ENCODE results near the gene TCF25. TPM values are rescaled to one million over a fixed set of nuclear protein-coding genes. Genes with fewer than 3 reads are reported as not detected.

TCF25 gene
- total RNA-seq, 2 donors from 2014 or later, result 74.2 to 258 TPM

- H3K4me1 ChIP-seq, result peaks cover 20% of the 10 kb centered on the region
These were observed 78.7 kb downstream of the TCF25 start for GRCh38 chr16:89952049-89952448.

GRCh38 chr16:89952551-89952950 is 79.2 kb downstream of the TCF25 start:
- intact Hi-C loops (cut with DNase I), result no loop called here
- H3K4me3 ChIP-seq, result no peak overlapping the region
- WGBS, 2 donors, result 89 to 90% methylated on average over 6 of the region's 6 CpGs
- no peak for ATAC-seq
- peaks cover 0 to 3% of the 10 kb centered on the region in 2 donors for H3K36me3 ChIP-seq (replicated peaks in 1 of 2; ENCODE audit: insufficient read depth in 1 of 2, low read depth in 2 of 2)
- H3K27ac ChIP-seq, result no peak overlapping the region
- H3K9me3 ChIP-seq, result no peaks in the 10 kb centered on the region
- no peak for DNase-seq
- peaks cover 19% of the 10 kb centered on the region for H3K4me1 ChIP-seq
- TF ChIP-seq CTCF (IDR thresholded peaks at IDR 0.05) (no peak), POLR2A (IDR thresholded peaks at IDR 0.05) (no peak)
- no peaks in the 10 kb centered on the region for H3K27me3 ChIP-seq

More at GRCh38 chr16:89952049-89952448, 78.7 kb downstream of the TCF25 start:
- H3K27me3 ChIP-seq, result no peaks in the 10 kb centered on the region
- H3K36me3 ChIP-seq (replicated peaks in 1 of 2; ENCODE audit: insufficient read depth in 1 of 2, low read depth in 2 of 2), result peaks cover 0 to 3% of the 10 kb centered on the region in 2 donors
- ATAC-seq, result no peak
- no peak for TF ChIP-seq CTCF (IDR thresholded peaks at IDR 0.05)
- TF ChIP-seq POLR2A (IDR thresholded peaks at IDR 0.05), result no peak
- H3K27ac ChIP-seq, result no peak overlapping the region
- 96 to 97% methylated on average over 10 to 12 of the region's 12 CpGs for WGBS, 2 donors
- DNase-seq, result no peak
- intact Hi-C loops (cut with DNase I), result no loop called here
- no peak overlapping the region for H3K4me3 ChIP-seq
- no peaks in the 10 kb centered on the region for H3K9me3 ChIP-seq

GRCh38 chr16:89953671-89954406 is 80.4 kb downstream of the TCF25 start:
- Histone ChIP-seq H3K4me1 (peaks cover 10% of the 10 kb centered on the region), H3K27me3 (no peaks in the 10 kb centered on the region), H3K4me3 (no peak overlapping the region), H3K27ac (no peak overlapping the region), H3K9me3 (no peaks in the 10 kb centered on the region), H3K36me3 (replicated peaks in 1 of 2; ENCODE audit: insufficient read depth in 1 of 2, low read depth in 2 of 2) (peaks cover 3 to 4% of the 10 kb centered on the region in 2 donors)
- WGBS, 2 donors, result 87 to 92% methylated on average over 9 to 11 of the region's 11 CpGs
- no peak for TF ChIP-seq POLR2A (IDR thresholded peaks at IDR 0.05)
- TF ChIP-seq CTCF (IDR thresholded peaks at IDR 0.05), result no peak
- DNase-seq (no peak), ATAC-seq (no peak)
- intact Hi-C loops (cut with DNase I), result no loop called here

GRCh38 chr16:89954462-89954861 is 81.1 kb downstream of the TCF25 start:
- no peak for ATAC-seq
- intact Hi-C loops (cut with DNase I), result no loop called here
- DNase-seq, result no peak
- Histone ChIP-seq H3K4me3 (no peak overlapping the region), H3K27me3 (no peaks in the 10 kb centered on the region), H3K27ac (no peak overlapping the region), H3K9me3 (no peaks in the 10 kb centered on the region), H3K36me3 (replicated peaks in 1 of 2; ENCODE audit: insufficient read depth in 1 of 2, low read depth in 2 of 2) (peaks cover 3 to 4% of the 10 kb centered on the region in 2 donors), H3K4me1 (peaks cover 7% of the 10 kb centered on the region)
- TF ChIP-seq POLR2A (IDR thresholded peaks at IDR 0.05), result no peak
- TF ChIP-seq CTCF (IDR thresholded peaks at IDR 0.05), result no peak
- 84 to 90% methylated on average over 15 of the region's 15 CpGs for WGBS, 2 donors

All from body of pancreas (tissue), 4 donors.